ENCODE data around the gene MMRN2. TPM values are rescaled to one million over a fixed set of nuclear protein-coding genes. Genes with fewer than 3 reads are reported as not detected.

The MMRN2 gene
- total RNA-seq, 1 experiment from 2014 or later = 0.64 TPM

DNA sequence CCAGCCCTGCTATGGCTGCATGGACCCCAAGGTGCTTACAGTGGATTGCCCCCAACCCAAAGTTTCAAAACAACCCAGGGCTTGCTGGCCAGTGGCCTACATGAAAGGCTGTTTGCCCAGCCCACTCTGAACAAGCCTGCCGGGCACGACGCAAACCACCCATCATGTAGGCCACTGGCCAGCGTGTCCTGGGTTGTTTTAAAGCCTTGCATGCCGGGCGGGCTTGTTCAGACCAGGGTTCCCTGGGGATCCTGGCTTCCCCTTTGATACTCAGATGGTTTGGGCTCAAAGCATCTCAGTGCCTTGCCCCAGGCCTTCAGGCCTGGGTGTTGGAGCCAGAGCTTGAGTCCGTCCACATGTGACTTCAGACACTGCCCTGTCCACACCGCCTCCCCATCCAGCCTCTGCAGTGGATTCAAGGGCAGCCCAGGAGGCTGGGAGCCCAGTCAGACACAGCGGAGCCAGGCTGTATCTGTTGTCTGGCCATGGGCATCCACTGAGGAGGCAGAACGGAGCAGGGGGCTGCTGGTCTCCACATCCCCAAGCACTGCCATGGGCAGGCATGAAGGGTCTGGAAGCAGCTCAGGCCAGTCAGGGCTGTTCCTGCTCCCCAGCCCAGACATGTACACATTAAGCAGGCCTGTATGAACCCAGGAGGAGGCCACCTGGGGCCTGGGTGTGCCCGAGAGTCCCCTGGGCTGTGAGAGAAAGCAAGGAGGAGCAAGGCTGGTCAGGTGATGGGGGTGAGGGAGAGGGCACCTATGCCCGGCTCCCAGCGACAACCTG, 6.8 kb upstream of the MMRN2 start:
- Mint-ChIP-seq H3K4me3 (ENCODE audit: unreplicated experiment) (no peak overlapping the region), H3K4me1 (ENCODE audit: low read depth, unreplicated experiment) (peaks cover 15% of the 10 kb centered on the region), H3K27ac (ENCODE audit: unreplicated experiment) (no peak overlapping the region), H3K9me3 (ENCODE audit: unreplicated experiment) (no peaks in the 10 kb centered on the region), H3K27me3 (ENCODE audit: insufficient read depth, unreplicated experiment) (no peaks in the 10 kb centered on the region), H3K36me3 (ENCODE audit: insufficient read depth, unreplicated experiment) (peaks cover 8% of the 10 kb centered on the region)
- Histone ChIP-seq H3K4me1 (peaks cover 21% of the 10 kb centered on the region), H3K4me3 (ENCODE audit: low read depth, low read length) (no peak overlapping the region), H3K36me3 (ENCODE audit: control insufficient read depth, insufficient read depth, low read length) (no peaks in the 10 kb centered on the region), H3K27me3 (replicated peaks; ENCODE audit: control insufficient read depth, insufficient read depth, low read length) (no peaks in the 10 kb centered on the region), H3K9me3 (no peaks in the 10 kb centered on the region)
- ChIA-PET POLR2A (interaction anchor here (0.6 kb wide), 1 partner anchor 8 kb away, joined by 3 read pairs; no protein-coding TSS in a partner anchor), CTCF (no interaction called here)
- TF ChIP-seq, protein P1, sequence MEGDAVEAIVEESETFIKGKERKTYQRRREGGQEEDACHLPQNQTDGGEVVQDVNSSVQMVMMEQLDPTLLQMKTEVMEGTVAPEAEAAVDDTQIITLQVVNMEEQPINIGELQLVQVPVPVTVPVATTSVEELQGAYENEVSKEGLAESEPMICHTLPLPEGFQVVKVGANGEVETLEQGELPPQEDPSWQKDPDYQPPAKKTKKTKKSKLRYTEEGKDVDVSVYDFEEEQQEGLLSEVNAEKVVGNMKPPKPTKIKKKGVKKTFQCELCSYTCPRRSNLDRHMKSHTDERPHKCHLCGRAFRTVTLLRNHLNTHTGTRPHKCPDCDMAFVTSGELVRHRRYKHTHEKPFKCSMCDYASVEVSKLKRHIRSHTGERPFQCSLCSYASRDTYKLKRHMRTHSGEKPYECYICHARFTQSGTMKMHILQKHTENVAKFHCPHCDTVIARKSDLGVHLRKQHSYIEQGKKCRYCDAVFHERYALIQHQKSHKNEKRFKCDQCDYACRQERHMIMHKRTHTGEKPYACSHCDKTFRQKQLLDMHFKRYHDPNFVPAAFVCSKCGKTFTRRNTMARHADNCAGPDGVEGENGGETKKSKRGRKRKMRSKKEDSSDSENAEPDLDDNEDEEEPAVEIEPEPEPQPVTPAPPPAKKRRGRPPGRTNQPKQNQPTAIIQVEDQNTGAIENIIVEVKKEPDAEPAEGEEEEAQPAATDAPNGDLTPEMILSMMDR (IDR thresholded peaks at IDR 0.05; ENCODE audit: insufficient read depth in 1 of 2, low read depth in 1 of 2, low read length in 1 of 2, severe bottlenecking in 1 of 2, unreplicated experiment in 1 of 2) = no peak
- no peak for DNase-seq
- intact Hi-C loops (cut with micrococcal nuclease; ENCODE audit: unreplicated experiment) = no loop called here
- no TSS peak for BruUV-seq (replicated peaks)

DNA sequence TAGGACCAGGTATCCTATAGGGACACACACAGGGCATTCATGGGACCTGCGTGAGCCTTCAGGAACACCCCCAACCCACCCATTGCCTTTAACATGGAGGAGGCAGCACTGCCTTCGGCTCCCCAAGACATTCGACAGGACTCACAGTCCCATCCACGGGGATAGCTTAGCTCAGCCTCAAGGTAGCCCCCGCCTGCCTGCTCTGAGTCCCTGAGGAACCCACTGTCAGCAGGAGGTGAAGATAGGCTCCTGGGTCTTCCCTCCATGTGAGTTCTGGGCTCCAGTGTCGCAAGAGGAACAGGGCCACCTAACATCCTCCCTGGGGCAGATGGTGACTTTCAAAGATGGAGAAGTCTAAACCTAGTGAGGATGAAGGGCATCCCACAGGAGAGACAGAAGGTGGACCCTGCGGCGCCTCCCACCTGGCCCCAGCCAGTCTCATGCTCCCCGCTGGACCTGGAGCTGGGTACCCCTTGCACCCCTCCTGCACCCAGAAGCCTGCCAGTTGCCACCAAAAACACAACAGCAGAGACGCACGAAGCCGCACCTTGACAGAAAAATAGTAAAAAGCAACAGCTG, 6.0 kb upstream of the MMRN2 start:
- no peak for DNase-seq
- Mint-ChIP-seq H3K27ac (ENCODE audit: unreplicated experiment) (no peak overlapping the region), H3K36me3 (ENCODE audit: insufficient read depth, unreplicated experiment) (peaks cover 8% of the 10 kb centered on the region), H3K4me1 (ENCODE audit: low read depth, unreplicated experiment) (peaks cover 15% of the 10 kb centered on the region), H3K9me3 (ENCODE audit: unreplicated experiment) (no peaks in the 10 kb centered on the region), H3K4me3 (ENCODE audit: unreplicated experiment) (no peak overlapping the region), H3K27me3 (ENCODE audit: insufficient read depth, unreplicated experiment) (no peaks in the 10 kb centered on the region)
- H3K27me3 ChIP-seq (replicated peaks; ENCODE audit: control insufficient read depth, insufficient read depth, low read length) = no peaks in the 10 kb centered on the region
- H3K4me1 ChIP-seq = peaks cover 30% of the 10 kb centered on the region
- intact Hi-C loops (cut with micrococcal nuclease; ENCODE audit: unreplicated experiment) = no loop called here
- no TSS peak for BruUV-seq (replicated peaks)
- no peak overlapping the region for H3K4me3 ChIP-seq (ENCODE audit: low read depth, low read length)
- CTCF ChIA-PET = no interaction called here
- no peaks in the 10 kb centered on the region for H3K9me3 ChIP-seq
- POLR2A ChIA-PET = no interaction called here
- no peaks in the 10 kb centered on the region for H3K36me3 ChIP-seq (ENCODE audit: control insufficient read depth, insufficient read depth, low read length)
- TF ChIP-seq, protein P1 (IDR thresholded peaks at IDR 0.05; ENCODE audit: insufficient read depth in 1 of 2, low read depth in 1 of 2, low read length in 1 of 2, severe bottlenecking in 1 of 2, unreplicated experiment in 1 of 2) = no peak

DNA sequence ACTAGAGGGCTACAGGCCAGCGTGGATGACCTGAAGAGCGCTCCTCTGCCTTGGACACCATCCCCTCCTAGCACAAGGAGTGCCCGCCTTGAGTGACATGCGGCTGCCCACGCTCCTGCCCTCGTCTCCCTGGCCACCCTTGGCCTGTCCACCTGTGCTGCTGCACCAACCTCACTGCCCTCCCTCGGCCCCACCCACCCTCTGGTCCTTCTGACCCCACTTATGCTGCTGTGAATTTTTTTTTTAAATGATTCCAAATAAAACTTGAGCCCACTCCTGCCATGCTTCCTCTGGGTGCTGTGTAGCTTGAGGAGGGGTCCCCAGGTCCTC, 5.5 kb upstream of the MMRN2 start:
- no peak overlapping the region for H3K27ac Mint-ChIP-seq (ENCODE audit: unreplicated experiment)
- H3K4me1 ChIP-seq = peaks cover 30% of the 10 kb centered on the region
- H3K9me3 ChIP-seq = no peaks in the 10 kb centered on the region
- no TSS peak for BruUV-seq (replicated peaks)
- CTCF ChIA-PET = interaction anchor here (0.9 kb wide), 1 partner anchor 8 kb away, joined by 3 read pairs; no protein-coding TSS in a partner anchor
- intact Hi-C loops (cut with micrococcal nuclease; ENCODE audit: unreplicated experiment) = no loop called here
- H3K36me3 Mint-ChIP-seq (ENCODE audit: insufficient read depth, unreplicated experiment) = peaks cover 8% of the 10 kb centered on the region
- H3K4me1 Mint-ChIP-seq (ENCODE audit: low read depth, unreplicated experiment) = peaks cover 15% of the 10 kb centered on the region
- no peaks in the 10 kb centered on the region for H3K9me3 Mint-ChIP-seq (ENCODE audit: unreplicated experiment)
- TF ChIP-seq, protein P1 (IDR thresholded peaks at IDR 0.05; ENCODE audit: insufficient read depth in 1 of 2, low read depth in 1 of 2, low read length in 1 of 2, severe bottlenecking in 1 of 2, unreplicated experiment in 1 of 2) = no peak
- no peak overlapping the region for H3K4me3 ChIP-seq (ENCODE audit: low read depth, low read length)
- no peaks in the 10 kb centered on the region for H3K36me3 ChIP-seq (ENCODE audit: control insufficient read depth, insufficient read depth, low read length)
- H3K27me3 ChIP-seq (replicated peaks; ENCODE audit: control insufficient read depth, insufficient read depth, low read length) = no peaks in the 10 kb centered on the region
- H3K4me3 Mint-ChIP-seq (ENCODE audit: unreplicated experiment) = no peak overlapping the region
- H3K27me3 Mint-ChIP-seq (ENCODE audit: insufficient read depth, unreplicated experiment) = no peaks in the 10 kb centered on the region
- peak in 1 of 2 experiments; percentile 30 for DNase-seq
- POLR2A ChIA-PET = no interaction called here
